ENCODE measurements around the gene SLC12A7. TPM values are rescaled to one million over a fixed set of nuclear protein-coding genes. Genes with fewer than 3 reads are reported as not detected.
A peak's percentile ranks its signal among the peaks of the same experiment; 100 is the strongest.

The SLC12A7 gene
- total RNA-seq, 4 donors from 2014 or later, result 8.6 to 29.0 (median 21.5) TPM

DNA sequence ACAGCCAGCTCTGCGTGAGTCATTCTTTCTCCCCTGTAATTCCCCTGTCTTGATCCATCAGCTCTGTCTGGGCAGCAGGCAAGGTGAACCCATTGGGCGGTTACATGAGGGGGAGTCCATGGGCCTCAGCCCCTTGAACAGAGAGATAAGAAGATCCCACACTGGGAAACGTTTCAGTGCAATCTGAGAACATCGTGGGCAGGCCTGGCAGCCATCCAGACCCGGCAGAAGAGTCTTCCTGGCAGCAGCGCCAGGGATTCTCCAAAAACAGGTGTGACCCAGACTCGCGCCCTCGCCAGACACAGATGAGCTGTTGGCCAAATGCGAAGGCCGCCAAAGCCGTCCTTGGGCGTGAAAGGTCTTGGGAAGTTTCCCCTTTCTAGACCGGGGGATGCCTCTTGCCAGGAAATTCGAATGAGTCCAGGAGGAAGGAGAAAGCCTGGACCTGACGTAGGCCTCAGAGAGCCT is 6.4 kb upstream of the SLC12A7 start:
- H3K27ac ChIP-seq, result peak overlapping the region; percentile 10
- H3K4me3 ChIP-seq, result no peak overlapping the region
- peaks cover 22% of the 10 kb centered on the region for H3K4me1 ChIP-seq
- TF ChIP-seq POLR2A (IDR thresholded peaks at IDR 0.05) (no peak), POLR2AphosphoS5 (IDR thresholded peaks at IDR 0.05) (no peak), EP300 (IDR thresholded peaks at IDR 0.05) (no peak)
- TF ChIP-seq, protein P1, sequence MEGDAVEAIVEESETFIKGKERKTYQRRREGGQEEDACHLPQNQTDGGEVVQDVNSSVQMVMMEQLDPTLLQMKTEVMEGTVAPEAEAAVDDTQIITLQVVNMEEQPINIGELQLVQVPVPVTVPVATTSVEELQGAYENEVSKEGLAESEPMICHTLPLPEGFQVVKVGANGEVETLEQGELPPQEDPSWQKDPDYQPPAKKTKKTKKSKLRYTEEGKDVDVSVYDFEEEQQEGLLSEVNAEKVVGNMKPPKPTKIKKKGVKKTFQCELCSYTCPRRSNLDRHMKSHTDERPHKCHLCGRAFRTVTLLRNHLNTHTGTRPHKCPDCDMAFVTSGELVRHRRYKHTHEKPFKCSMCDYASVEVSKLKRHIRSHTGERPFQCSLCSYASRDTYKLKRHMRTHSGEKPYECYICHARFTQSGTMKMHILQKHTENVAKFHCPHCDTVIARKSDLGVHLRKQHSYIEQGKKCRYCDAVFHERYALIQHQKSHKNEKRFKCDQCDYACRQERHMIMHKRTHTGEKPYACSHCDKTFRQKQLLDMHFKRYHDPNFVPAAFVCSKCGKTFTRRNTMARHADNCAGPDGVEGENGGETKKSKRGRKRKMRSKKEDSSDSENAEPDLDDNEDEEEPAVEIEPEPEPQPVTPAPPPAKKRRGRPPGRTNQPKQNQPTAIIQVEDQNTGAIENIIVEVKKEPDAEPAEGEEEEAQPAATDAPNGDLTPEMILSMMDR (IDR thresholded peaks at IDR 0.05), result no peak
- WGBS, result 16% methylated on average over 16 of the region's 16 CpGs
- H3K9me3 ChIP-seq, result no peaks in the 10 kb centered on the region
- H3K27me3 ChIP-seq, result no peaks in the 10 kb centered on the region
- no peaks in the 10 kb centered on the region for H3K36me3 ChIP-seq
- no peak for DNase-seq (ENCODE audit: low spot score in 2 of 2)

DNA sequence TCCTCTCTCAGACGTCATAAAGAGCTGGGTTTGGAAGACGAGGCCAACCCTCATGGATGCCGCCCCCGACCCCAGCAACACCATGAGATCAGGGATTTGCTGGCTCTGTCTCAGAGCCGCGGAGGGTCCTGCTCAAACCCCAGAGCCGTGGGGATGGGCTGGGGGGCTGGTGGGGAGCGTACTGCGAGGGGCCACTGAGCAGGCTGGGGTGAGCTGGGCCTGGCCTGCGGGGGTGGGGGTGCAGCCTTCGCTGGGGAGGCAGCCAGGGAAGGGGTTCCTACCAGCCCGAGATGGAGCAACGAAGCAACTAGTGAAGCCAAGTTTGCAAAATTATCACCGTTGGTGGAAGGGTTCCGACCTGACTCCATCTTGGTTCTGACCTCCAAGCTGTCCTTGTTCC is 5.1 kb upstream of the SLC12A7 start:
- WGBS, result 89% methylated on average over 9 of the region's 15 CpGs
- Histone ChIP-seq H3K9me3 (no peaks in the 10 kb centered on the region), H3K27me3 (no peaks in the 10 kb centered on the region), H3K4me1 (peaks cover 22% of the 10 kb centered on the region), H3K4me3 (no peak overlapping the region), H3K27ac (no peak overlapping the region), H3K36me3 (no peaks in the 10 kb centered on the region)
- TF ChIP-seq POLR2A (IDR thresholded peaks at IDR 0.05), result no peak
- no peak for TF ChIP-seq POLR2AphosphoS5 (IDR thresholded peaks at IDR 0.05)
- no peak for TF ChIP-seq EP300 (IDR thresholded peaks at IDR 0.05)
- TF ChIP-seq, protein P1 (IDR thresholded peaks at IDR 0.05), result no peak
- DNase-seq (ENCODE audit: low spot score in 2 of 2), result no peak

DNA sequence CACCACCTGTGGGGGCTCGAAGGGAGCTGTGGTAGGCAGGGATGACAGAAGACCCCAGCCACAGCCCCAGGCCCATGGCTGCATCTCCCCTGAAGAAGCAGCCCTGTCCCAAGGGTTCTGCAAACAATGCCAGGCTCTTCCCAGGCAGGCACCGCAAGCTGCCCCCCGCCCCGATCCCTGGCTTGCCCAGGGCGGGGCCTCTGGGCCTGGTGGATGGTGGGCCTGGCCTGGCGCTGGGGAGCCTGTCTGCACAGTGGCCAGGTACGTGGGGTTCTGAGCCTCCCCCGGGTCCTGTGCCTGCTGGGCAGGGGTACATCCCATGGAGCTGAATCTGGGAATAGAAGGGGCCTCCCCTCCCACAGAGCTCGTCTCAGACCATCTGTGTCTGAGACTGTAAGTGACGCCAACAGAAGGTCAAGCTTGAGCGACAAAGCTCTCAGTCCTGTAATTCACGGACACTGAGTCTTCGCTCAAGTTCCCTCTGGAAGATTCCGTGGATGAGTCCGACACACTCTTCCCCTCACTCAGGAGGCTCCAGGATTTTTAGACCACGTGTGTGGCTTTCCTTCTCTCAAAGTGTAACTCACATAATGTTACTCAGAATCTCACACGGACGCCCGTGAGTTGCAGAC is 4.4 kb upstream of the SLC12A7 start:
- H3K27me3 ChIP-seq, result no peaks in the 10 kb centered on the region
- TF ChIP-seq POLR2A (IDR thresholded peaks at IDR 0.05), result no peak
- TF ChIP-seq POLR2AphosphoS5 (IDR thresholded peaks at IDR 0.05), result no peak
- no peak for TF ChIP-seq EP300 (IDR thresholded peaks at IDR 0.05)
- 93% methylated on average over 19 of the region's 19 CpGs for WGBS

DNA sequence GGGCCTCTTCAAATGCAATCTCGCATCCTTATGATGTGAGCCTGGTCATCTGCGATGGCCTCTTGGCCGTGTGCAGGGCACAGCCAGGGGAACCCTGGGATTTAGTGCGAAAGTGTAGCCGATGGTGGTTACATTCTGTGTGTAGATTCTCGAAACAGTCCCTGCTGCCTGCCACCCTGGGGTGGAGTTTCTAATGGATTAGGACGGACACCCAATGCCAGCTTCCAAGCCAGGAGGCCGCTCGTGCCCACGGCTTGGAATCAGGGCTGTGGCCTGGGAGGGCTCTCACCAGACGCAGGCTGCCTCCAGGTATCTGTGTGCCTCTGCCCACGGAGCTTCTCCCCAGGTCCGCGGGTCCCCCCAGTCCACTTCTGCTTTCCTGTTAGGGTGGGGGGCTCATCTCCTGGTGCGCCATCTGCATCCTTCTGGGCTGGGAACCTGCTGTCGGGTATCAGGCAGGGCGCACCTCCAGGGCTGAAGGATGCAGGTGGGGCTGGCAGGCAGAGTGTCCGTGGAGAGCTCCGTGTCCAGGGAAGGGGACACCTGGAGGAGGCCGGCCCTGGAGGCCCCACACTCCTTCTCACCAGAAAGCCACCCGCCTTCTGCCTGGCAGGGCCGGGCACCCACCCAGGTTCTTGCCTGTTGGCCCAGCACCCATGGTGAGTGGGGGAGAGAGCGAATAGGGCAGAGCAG is 3.4 kb upstream of the SLC12A7 start:
- 96% methylated on average over 18 of the region's 23 CpGs for WGBS
- Histone ChIP-seq H3K27ac (no peak overlapping the region), H3K9me3 (no peaks in the 10 kb centered on the region), H3K4me3 (no peak overlapping the region), H3K4me1 (peaks cover 29% of the 10 kb centered on the region), H3K36me3 (no peaks in the 10 kb centered on the region), H3K27me3 (no peaks in the 10 kb centered on the region)
- DNase-seq (ENCODE audit: low spot score in 2 of 2), result no peak
- TF ChIP-seq POLR2A (IDR thresholded peaks at IDR 0.05), result no peak
- no peak for TF ChIP-seq POLR2AphosphoS5 (IDR thresholded peaks at IDR 0.05)
- no peak for TF ChIP-seq EP300 (IDR thresholded peaks at IDR 0.05)
- TF ChIP-seq, protein P1 (IDR thresholded peaks at IDR 0.05), result no peak

More for the DNA sequence above, 4.4 kb upstream of the SLC12A7 start:
- no peak for DNase-seq (ENCODE audit: low spot score in 2 of 2)
- H3K27ac ChIP-seq, result no peak overlapping the region
- H3K4me3 ChIP-seq, result no peak overlapping the region
- peaks cover 22% of the 10 kb centered on the region for H3K4me1 ChIP-seq
- H3K9me3 ChIP-seq, result no peaks in the 10 kb centered on the region
- no peaks in the 10 kb centered on the region for H3K36me3 ChIP-seq

DNA sequence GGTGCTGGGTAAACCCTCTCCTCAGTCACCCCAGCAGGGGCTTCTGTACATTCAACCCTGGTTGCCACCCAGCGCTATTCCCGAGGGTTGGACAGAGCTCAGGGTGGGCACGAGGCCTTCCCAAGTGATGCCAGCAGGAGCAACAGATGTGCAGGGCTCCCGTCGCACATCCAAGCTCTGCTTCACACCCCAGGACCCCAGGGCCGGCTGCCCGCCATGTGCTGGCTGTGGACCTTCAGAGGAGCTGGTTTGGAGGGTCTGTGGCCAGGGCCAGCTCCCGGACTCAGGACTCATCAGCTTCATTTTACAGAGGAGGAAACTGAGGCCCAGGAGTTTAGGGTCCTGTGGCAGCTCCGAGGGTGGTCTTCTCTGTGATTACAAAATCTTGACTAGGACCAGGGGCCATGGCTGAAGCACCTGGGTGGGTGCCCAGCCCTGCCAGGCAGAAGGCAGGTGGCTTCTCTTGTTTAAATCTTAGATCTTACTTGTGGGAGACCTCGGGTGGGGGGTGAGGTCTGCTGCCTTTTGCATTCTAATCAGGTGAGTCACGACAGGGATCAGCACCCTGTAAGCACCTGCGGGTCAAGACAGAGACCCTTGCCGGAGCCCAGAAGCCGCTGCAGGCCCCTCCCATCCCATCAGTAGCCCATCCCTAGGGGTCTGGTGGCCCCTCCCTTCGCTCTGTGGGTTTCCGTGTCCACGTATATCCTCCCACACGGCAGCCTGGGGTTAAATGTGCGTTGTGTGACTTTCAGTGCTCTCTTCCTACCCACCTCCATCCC is 2.1 kb upstream of the SLC12A7 start:
- Histone ChIP-seq H3K9me3 (no peaks in the 10 kb centered on the region), H3K27me3 (no peaks in the 10 kb centered on the region), H3K36me3 (no peaks in the 10 kb centered on the region), H3K27ac (no peak overlapping the region), H3K4me1 (peaks cover 37% of the 10 kb centered on the region), H3K4me3 (no peak overlapping the region)
- TF ChIP-seq POLR2AphosphoS5 (IDR thresholded peaks at IDR 0.05) (no peak), EP300 (IDR thresholded peaks at IDR 0.05) (no peak), POLR2A (IDR thresholded peaks at IDR 0.05) (no peak)
- TF ChIP-seq, protein P1 (IDR thresholded peaks at IDR 0.05), result no peak
- DNase-seq (ENCODE audit: low spot score in 2 of 2), result no peak
- whole genome bisulfite sequencing, result 79% methylated on average over 14 of the region's 19 CpGs

Data from suprapubic skin (tissue), 4 donors.